ENCODE data around the gene ALCAM.

GRCh38 chr3:105620236-105620635, 253.5 kb downstream of the ALCAM start:
- TF ChIP-seq CTCF (IDR thresholded peaks at IDR 0.05) (no peak), POLR2A (IDR thresholded peaks at IDR 0.05) (no peak)
